SKM-1 treated with dmso at 0.1 percent for 144 hours (cell line): Measurements from ENCODE around the gene CSTB.

Source experiments
- DNase-seq: peaks from one replicate; lab custom pipeline; 2025; ENCODE audit not compliant: unreplicated experiment; lab: John Stamatoyannopoulos, UW

The CSTB gene

DNA sequence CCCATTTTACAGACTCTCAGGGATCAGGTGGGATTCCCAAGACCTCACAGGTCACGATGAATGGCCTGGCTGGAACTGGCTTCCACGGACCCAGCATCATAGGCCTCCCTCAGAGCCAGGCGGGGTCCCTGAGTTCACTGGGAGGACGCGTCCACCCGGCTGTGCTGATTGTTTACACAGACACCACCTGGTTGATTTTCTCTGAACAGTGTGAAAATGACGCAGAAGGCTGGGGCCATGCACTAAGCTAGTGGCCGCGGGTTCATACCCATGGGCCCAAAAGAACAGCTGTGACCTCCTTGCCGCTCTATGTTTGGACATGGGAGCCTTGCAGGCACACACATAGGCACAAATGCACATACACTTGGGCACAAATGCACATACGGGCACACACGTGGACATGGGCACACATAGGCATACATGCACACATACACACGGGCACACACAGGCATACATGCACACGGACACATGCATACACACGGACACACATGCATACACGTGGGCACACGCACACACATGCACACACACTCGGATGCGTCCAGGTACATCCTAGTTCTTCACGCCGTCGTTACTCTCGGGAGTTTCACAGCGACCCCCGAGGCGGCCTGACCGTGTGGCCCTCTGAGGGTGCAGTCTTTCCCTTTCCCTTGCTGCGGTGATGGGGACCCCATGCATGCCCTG is 23.2 kb downstream of the CSTB start:
- DNase-seq: no peak

DNA sequence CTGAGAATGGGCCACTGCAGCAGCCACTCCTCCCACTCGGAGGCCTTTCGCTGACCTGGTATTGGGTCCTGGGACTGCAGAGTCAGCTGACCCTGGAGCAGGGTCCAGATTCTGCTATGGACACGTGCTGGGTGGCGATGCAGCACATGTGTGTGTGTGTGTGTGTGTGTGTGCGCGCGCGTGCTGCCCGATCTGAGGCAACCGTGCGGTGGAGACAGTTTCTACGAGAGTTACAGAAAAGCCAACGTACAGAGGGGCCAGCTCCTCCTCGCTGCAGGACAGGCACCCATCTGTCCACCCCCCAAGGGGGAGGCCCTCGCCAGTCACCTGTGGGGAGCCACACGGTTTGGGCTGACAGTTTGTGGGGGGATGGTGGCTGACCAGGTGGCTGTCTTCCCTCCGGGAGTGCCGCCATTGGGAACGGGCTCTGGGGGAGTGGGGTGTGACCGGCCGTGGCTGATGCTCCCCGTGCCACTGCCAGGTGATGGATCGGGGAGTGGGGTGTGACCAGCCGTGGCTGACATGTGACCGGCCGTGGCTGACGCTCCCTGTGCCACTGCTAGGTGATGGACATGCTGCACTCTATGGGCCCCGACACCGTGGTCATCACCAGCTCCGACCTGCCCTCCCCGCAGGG is 24.0 kb downstream of the CSTB start:
- DNase-seq: no peak

DNA sequence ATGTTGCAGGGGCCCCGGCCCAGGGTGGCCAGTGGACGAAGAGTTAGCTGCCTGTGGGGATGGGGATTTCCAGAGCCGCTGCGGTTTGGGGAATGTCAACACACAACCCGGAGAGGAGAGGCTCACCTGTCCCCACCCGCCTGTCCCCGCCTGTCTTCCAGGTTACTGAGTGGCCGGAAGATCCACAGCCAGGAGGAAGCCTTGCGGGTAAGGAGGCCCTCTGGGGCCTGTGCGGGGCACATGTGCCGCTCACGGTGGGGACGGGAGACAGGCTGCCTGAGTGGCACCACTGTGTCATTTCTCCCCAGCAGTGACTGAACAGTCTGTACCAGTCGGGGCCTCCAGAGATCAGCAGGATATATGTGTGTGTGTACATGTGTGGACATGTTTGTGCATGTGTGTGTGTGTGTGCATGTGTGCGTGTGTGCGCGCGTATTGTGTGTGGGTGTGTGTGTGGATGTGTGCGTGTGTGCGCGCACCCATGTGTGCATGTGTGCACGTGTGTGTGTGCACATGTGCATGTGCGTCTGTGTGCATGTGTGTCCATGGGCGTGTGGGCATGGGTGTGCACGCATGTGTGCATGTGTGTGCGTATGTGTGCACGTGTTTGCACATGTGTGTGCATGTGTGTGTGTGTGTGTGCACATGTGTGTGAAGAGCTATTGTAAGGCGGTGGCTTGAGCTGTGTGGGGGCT is 25.6 kb downstream of the CSTB start:
- DNase-seq: no peak

DNA sequence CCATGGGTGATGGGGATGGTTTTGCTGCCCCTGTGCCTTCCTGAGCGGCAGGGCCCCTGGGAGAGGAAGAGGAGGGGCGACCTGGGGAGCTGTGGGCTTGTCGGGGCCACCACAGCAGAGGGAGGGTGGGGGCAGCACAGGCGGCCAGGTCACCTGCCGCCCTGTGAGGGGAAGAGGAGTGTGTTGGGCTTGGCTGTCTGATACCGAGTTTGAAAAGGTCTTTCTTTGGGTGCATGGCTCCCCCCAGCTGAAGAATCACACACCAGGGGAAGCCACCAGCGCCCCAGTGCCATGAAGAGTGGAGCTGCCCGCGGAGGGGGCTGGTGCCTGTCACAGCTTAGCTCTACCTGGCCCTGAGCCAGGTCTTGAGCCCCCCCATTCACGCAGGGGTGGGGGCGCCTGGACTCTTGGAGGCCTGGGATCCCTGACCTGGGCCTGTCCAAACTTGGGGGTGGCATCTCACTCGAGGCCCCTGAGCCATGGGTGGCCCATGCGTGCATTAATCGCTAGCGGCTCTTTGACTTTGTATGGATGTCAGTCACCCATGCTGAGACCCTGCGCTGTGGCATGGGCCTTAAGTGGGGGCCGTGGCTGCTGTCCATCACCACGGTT is 26.4 kb downstream of the CSTB start:
- DNase-seq: no peak

DNA sequence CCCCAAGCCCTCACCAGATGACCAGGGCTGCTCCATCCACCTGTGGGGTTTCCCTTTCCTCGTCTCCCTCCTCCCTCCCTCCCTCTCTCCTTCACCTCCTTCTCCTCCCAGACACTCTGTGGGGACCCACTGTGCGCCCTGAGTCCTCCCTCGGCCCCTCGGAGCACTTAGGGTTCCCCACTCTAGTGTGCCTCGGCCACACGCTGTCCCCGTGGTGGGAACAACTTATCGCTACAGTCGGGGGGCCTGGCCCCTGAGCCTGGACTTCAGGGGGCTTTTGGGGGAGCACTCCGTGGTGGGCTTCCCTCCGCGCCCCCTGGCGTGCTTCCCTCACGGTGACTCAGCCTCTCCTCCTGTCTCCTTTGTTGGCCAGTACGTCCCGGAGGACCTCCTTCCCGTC is 27.5 kb downstream of the CSTB start:
- no peak for DNase-seq

DNA sequence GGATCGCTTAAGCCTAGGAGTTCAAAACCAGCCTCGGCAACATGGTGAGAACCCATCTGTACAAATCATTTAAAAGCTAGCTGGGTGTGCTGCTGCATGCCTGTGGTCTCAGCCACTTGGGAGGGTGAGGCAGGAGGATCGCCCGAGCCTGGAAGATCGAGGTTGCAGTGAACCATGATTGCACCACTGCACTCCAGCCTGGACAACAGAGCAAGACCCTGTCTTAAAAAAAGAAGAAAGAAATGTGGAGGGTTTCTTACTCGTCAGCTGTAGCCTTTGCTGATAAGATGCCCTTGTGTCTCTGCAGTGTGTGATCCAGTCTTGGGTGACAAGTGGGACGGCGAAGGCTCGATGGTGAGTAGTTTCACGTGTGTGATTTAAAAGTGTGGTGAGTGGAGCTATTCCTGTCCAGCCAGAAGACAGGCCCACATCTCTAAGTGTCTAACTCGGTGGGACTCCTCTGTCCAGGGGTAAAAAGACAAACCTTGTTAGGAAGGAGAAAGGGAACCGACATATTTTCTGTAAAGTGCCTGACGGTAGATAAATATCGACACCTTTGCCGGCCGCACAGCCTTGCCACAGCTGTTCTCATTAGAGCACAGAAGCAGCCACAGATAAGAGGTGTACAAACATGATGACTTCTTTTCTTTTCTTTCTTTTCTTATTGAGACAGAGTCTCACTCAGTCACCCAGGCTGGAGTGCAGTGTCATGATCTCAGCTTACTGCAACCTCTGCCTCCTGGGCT is 30.2 kb downstream of the CSTB start:
- no peak for DNase-seq

DNA sequence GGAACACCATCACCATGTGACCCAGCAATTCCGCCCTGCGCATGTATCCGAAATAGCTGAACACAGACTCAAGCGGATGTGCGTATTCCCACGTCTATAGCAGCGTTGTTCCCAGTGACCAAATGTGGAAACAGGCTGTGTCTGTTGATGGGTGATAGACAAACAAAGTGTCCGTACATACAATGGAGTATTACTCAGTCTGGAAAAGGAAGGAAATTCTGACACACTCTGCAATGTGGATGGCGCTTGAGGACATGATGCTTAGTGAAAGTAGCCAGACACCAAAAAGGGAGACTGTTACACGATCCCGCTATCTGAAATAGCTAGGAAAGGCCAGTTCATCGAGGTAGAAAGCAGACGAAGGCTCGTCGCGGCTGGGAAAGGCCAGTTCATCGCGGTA is 31.4 kb downstream of the CSTB start:
- no peak for DNase-seq

DNA sequence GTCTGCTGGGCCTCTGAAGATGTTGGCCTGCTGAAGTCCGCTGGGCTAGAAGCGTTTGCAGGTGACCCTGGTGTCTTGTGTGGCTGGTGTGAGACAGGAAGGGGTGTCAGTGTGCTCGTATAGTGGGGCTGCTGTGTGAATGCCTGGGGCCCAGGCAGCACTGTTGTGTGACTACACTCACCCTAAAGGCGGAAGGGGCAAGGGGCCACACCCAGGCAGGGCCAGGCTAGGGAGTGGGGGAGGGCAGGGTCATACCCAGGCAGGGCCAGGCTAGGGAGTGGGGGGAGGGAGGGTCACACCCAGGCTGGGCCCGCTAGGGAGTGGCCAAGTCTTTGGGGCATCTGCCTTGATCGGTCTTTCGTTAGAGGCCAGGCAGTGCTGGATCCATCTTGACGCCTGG is 32.2 kb downstream of the CSTB start:
- no peak for DNase-seq

DNA sequence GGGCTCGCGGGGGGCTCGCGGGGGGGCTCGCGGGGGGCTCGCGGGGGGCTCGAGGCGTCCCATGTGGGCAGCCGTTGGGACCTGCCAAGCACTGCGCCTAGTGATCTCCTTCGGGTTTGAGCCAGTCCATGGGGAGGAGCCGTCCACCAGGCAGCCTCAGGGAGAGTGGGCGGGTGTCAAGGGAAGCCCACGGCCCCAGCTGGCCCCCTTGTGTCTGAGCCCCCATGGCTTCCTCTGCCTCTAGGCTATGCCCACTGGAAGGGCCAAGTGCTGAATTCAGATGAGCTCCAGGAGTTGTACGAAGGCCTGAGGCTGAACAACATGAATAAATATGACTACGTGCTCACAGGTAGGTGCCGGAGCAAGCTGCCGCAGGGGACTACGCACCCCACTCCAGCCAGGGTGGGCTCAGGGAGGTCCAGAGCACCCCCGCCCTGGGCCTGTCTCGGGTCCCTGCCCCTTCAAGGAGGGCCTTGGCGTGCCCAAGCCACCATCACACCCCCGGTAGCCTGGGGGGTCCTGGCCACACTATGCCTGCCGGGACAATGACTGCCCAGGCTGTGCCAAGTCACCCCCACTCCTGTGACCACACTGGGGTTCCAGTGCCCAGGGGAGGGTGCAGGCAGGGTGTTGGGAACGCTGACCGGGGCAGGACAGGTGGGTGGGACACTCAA is 34.5 kb downstream of the CSTB start:
- no peak for DNase-seq

DNA sequence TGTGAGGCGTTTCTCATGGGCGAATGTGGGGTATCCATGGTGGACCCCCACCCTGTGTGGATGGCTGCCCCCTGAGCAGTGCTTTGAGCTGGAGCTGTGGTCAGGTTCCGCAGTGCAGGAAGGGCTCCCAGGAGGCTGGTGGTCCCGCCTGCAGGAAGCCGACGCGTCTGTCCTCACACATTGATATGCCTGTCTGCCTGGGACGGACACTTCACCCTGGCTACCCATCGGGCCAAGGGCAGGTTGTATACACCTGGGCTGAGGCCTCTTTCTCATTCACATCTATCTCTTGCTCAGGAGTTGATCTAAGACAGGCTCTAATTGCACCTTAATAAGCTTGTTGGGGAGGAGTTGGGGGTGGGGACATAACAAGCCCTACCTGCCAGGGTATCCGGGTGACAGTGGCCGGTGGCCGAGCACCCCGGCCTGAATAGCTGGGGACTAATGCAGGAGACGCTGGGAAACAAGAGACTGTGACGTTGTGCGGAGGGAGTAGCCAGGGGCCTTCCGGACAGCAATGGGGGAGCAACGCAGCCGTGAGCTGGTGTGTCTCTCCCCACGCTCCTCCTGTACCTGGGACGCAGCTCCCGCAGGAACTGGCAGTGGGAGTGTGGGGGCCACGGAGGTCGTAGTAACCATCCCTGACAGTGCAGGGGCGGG is 35.5 kb downstream of the CSTB start:
- no peak for DNase-seq

DNA sequence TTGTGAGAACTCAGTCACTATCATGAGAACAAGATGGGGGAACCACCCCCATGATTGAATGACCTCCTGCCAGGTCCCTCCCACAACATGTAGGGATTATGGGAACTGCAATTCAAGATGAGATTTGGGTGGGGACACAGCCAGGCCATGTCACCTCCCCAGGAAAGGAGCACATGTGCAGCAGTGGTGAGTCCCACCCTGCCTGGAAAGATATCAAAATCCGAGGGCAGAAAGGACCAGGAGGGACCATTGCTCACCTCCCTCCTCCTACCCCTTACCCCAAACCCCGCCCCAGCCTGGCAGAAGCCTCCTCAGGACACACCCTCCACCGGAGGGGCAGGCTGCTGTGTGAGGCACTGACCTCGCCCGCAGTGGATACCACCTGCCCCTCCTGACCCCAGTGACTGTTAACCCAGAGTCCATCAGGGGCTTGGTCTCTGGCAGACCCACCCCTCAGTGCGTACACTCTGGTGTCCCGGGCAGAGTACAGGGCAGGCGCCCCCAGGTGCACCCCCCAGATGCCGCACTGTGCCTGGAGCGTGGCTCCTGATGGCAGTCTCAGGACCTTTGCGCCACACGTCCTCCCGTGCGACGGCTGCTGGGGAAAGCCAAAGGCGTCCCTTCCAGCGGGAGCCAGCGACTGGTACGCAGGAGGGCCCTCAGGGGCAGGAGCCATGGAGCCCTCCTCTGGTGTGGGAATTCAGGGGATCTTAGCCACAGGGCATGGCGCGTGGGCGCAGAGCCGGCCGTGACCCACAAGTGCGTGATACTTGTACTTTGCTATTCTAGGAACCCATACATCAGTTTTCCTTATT is 36.3 kb downstream of the CSTB start:
- no peak for DNase-seq

DNA sequence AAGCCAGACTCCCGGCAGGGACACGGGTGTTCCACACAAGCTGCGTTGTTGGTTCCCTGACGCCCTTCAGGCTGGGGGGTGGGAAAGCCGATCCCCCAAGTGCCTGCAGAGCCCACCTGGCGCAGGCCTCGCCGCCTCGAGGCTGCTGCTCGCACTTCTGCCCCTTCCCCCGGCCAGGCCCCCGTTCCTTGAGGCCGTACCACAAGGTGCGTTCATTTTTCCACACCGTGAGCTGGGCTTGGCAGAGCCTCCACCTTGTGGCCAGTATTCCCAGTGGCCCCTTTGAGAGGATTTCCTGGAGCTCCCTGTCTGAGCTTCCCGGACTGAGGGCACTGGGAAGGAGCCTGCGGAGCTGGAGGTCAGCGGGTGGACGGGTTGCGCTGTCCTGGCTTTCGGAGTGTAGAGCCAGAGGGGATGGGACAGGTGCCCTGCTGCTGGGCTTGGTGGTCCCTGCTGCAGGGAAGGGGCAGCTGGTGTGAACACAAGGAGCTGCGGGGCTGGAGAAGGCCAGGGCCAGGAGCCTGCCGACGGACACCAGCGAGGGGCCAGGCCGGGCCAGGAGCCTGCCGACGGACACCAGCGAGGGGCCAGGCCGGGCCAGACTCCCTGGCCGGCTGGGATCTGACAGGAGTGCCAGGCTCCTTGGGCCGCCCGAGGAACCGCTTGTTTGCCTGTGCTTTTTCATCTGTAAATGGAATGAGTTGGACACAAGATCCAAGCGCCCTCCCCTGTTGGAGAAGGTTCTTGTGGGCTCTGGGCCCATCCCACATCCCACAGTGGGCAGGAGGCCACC is 38.8 kb downstream of the CSTB start:
- no peak for DNase-seq

DNA sequence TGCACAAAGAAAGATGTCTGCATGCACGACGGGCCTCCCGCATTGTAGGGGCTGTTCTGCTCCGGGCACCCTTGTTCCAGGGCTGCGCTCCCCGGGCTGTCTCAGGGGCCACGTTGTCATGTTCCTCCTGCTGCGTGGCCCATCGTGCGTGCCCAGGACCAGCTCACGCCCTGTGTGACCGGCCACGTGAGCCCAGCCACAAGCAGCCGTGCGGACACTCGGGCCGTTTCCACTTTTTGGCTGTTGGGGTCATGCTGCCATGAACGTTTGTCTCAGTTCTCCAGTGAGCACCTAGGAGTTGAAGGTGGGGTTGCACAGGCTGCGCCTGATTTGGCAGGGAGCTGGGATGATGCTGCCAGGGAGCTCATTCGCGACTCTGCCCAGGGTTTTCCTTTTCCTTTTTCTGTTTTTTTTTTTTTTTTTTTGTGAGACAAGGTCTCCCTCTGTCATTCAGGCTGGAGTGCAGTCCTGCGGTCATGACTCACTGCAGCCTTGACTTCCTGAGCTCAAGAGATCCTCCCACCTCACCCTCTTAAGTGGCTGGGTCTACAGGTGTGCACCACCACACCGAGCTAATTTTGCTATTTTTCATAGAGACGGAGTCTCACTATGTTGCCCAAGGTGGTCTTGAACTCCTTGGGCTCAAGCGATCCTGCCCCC is 39.8 kb downstream of the CSTB start:
- DNase-seq: no peak

DNA sequence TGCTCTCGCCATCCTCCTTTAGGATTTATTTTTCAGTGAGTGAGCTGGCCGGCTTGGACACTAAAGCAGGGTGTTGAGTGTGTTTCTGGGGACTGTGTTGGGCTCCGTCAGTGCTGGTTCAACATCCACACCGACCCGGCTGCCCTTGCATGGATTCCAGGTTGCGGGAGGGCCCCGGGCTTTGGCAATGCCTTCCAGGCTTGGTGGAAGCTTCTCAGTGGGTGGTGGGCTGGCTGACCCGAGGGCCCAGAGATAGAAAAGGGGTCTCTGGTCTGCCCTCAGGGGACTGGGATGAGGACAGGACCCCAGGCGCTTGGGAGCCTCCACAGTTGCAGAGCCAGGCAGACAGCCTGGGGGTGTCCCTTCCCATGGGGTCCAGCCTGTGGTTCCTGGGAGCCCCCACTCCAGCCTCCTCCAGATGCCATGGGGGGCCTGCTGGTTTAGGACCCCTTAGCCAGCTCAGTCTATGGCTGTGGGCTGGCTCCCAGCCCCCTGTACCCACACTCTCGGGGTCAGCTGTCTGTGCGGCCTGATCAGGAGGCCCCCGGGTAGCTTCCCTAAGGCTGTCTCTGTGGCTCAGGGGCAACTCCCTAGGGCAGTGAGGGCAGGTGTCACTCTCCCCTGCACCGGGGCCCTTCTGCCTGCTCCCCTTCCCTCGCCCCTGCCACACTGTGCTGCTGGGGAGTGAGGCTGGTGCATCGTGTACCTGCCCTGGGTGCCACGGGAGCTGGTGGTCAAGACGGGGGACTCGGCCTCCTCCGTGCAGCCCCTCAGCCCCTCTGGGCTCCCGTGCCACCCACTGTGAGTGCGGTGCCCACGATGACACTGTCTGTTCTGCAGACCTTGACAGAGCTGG is 40.6 kb downstream of the CSTB start:
- DNase-seq: no peak

DNA sequence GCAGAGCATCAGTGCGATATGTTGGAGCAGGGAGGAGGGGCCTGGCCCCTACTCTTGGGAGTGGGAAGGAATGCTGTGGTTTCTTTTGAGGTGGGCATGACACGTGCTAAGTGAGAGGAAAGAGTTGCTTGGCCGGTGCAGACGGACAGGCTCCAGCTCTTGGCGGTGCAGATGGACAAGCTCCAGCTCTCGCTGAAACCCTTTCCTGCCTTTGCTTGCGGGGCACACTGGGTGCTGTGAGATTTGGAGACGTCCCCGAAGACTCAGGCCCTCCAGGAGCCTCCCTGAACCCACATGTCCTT is 41.2 kb downstream of the CSTB start:
- no peak for DNase-seq

DNA sequence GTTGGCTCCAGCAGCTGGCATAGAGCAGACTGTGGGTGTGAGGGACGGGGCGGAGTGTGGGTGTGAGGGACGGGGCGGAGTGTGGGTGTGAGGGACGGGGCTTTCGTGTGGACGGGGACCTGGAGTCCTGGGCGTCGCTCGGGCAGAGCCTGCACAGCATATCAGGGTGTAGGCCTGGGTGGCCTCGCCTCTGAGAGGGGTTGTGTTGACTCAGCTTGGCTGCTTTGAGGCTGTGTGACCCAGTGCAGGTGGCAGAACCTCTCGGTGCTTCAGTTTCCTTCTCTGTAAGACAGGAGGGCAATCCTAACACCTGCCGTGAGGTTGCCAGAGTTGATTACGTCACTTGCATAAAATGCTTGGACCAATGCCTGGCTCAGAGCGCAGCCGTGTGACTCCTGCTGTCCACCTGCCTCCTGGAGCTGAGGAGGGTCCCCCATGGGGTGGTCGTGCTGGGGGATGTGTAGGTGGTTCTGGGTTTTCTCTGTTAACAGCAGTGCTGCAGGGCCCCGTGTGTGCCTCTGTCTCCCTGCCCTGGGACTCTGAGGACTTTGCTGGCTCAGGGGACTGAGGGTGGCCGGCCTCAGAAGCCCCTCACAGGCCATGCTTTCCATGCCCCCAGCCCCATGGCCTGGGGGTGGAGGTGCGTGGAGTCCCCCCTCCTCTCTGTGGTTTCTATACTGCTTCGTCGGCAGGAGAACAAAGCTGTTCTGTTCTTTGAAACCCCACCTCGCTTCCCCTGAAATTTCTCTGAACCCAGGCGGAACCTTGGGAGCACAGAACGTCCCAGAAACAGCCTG is 41.8 kb downstream of the CSTB start:
- DNase-seq: no peak
